Upper lobe of left lung (tissue), 4 donors: ENCODE results near the gene MRPL55.

Experiments
- CTCF ChIP-seq, 6 experiments: fragments of 450-650 bp in 4 of 6; fragments of 200-600 bp in 2 of 6; sonication (generic) in 2 of 6; IDR thresholded peaks; one replicate each; pipeline ENCODE4 v1.5.1; 2016 to 2019; ENCODE audit warnings: antibody characterized with exemption in 6 of 6
- EP300 ChIP-seq, 4 donors: sonication (generic); formaldehyde crosslinking; IDR thresholded peaks; one replicate each; pipeline ENCODE4 v1.5.1; 2017; ENCODE audit warnings: antibody characterized with exemption in 4 of 4, control low read depth in 2 of 4
- POLR2A ChIP-seq, 4 donors: fragments of 450-650 bp; IDR thresholded peaks; one replicate each; pipeline ENCODE4 v1.5.1; 2016 to 2017; ENCODE audit warnings: antibody characterized with exemption in 4 of 4, mild to moderate bottlenecking in 2 of 4
- POLR2AphosphoS5 ChIP-seq, 2 donors: sonication (generic); formaldehyde crosslinking; IDR thresholded peaks; one replicate each; pipeline ENCODE4 v1.5.1; 2017; ENCODE audit warnings: antibody characterized with exemption in 2 of 2

GRCh38 chr1:228058949-228059633 lies 50.0 kb downstream of the MRPL55 start:
- TF ChIP-seq POLR2A (IDR thresholded peaks at IDR 0.05) (peak in 1 of 4 donors; percentile 52), CTCF (IDR thresholded peaks at IDR 0.05) (no peak), EP300 (IDR thresholded peaks at IDR 0.05) (no peak), POLR2AphosphoS5 (IDR thresholded peaks at IDR 0.05) (no peak)
